ENCODE data around the gene SUCO.

- TF ChIP-seq CTCF (IDR thresholded peaks at IDR 0.05) (no peak), JUNB (IDR thresholded peaks at IDR 0.05) (no peak), POLR2AphosphoS2 (conservative IDR thresholded peaks at IDR 0.05; ENCODE audit: low read length) (no peak), POLR2A (IDR thresholded peaks at IDR 0.05; ENCODE audit: low read length) (no peak), KDM1A (IDR thresholded peaks at IDR 0.05; ENCODE audit: low read depth) (no peak), MAZ (IDR thresholded peaks at IDR 0.05; ENCODE audit: borderline replicate concordance, low read depth, low read length) (no peak)
- TF ChIP-seq, protein P1, sequence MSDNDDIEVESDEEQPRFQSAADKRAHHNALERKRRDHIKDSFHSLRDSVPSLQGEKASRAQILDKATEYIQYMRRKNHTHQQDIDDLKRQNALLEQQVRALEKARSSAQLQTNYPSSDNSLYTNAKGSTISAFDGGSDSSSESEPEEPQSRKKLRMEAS (IDR thresholded peaks at IDR 0.05), result no peak
Observed at GRCh38 chr1:172641492-172641891, 108.5 kb downstream of the SUCO start.

All from A549 (cell line).